Dendritic cell treated with granulocyte-macrophage colony-stimulating factor and Interleukin-4, amounts not matched to agents 40 ng/mL and 50 ng/mL, for 4 days (primary cell): ENCODE results near the gene TRIM2.

Source experiments
- H3K27ac Mint-ChIP-seq: one replicate; pipeline ENCODE4 v1.8.0; 2022; ENCODE audit warnings: mild to moderate bottlenecking, mixed read lengths
- H3K27me3 Mint-ChIP-seq: one replicate; pipeline ENCODE4 v1.8.0; 2022; ENCODE audit warnings: mild to moderate bottlenecking, mixed read lengths
- H3K36me3 Mint-ChIP-seq: one replicate; pipeline ENCODE4 v1.8.0; 2022; ENCODE audit warnings: low read depth, mixed read lengths
- H3K4me1 Mint-ChIP-seq: one replicate; pipeline ENCODE4 v1.8.0; 2022; ENCODE audit warnings: low read depth, mixed read lengths
- H3K4me3 Mint-ChIP-seq: one replicate; pipeline ENCODE4 v1.8.0; 2022; ENCODE audit warnings: mild to moderate bottlenecking, moderate library complexity, mixed read lengths
- H3K9me3 Mint-ChIP-seq: one replicate; pipeline ENCODE4 v1.8.0; 2022; ENCODE audit warnings: mixed read lengths
- intact Hi-C: fragments of 100-400 bp; cut with micrococcal nuclease; formaldehyde crosslinking; loops from one replicate; pipeline ENCODE4 v1.15.0; 2022

The TRIM2 gene

GRCh38 chr4:153366486-153366885 lies 162.2 kb downstream of the TRIM2 start:
- H3K36me3 Mint-ChIP-seq: peaks cover 10% of the 10 kb centered on the region
- no peaks in the 10 kb centered on the region for H3K27me3 Mint-ChIP-seq
- intact Hi-C loops: no loop called here
- H3K4me3 Mint-ChIP-seq: no peak overlapping the region
- no peaks in the 10 kb centered on the region for H3K9me3 Mint-ChIP-seq
- peaks cover 28% of the 10 kb centered on the region for H3K4me1 Mint-ChIP-seq
- no peak overlapping the region for H3K27ac Mint-ChIP-seq

GRCh38 chr4:153367092-153367491 lies 162.8 kb downstream of the TRIM2 start:
- H3K4me3 Mint-ChIP-seq: no peak overlapping the region
- peak overlapping the region; percentile 15 for H3K27ac Mint-ChIP-seq
- H3K4me1 Mint-ChIP-seq: peaks cover 28% of the 10 kb centered on the region
- intact Hi-C loops: no loop called here
- H3K36me3 Mint-ChIP-seq: peaks cover 14% of the 10 kb centered on the region
- H3K27me3 Mint-ChIP-seq: no peaks in the 10 kb centered on the region
- no peaks in the 10 kb centered on the region for H3K9me3 Mint-ChIP-seq

- H3K27me3 Mint-ChIP-seq: no peaks in the 10 kb centered on the region
- intact Hi-C loops: no loop called here
- H3K27ac Mint-ChIP-seq: no peak overlapping the region
- no peak overlapping the region for H3K4me3 Mint-ChIP-seq
- H3K9me3 Mint-ChIP-seq: no peaks in the 10 kb centered on the region
- peaks cover 28% of the 10 kb centered on the region for H3K4me1 Mint-ChIP-seq
- peaks cover 14% of the 10 kb centered on the region for H3K36me3 Mint-ChIP-seq
Measured at GRCh38 chr4:153369021-153369420, 164.8 kb downstream of the TRIM2 start.

GRCh38 chr4:153371701-153372234 lies 167.5 kb downstream of the TRIM2 start:
- H3K4me3 Mint-ChIP-seq: no peak overlapping the region
- H3K27me3 Mint-ChIP-seq: no peaks in the 10 kb centered on the region
- peaks cover 8% of the 10 kb centered on the region for H3K4me1 Mint-ChIP-seq
- intact Hi-C loops: no loop called here
- no peaks in the 10 kb centered on the region for H3K9me3 Mint-ChIP-seq
- no peak overlapping the region for H3K27ac Mint-ChIP-seq
- H3K36me3 Mint-ChIP-seq: peaks cover 14% of the 10 kb centered on the region

- intact Hi-C loops: no loop called here
- Mint-ChIP-seq H3K4me1 (no peaks in the 10 kb centered on the region), H3K9me3 (no peaks in the 10 kb centered on the region), H3K27ac (no peak overlapping the region), H3K4me3 (no peak overlapping the region), H3K36me3 (peaks cover 14% of the 10 kb centered on the region), H3K27me3 (no peaks in the 10 kb centered on the region)
Measured at GRCh38 chr4:153372967-153373562, 168.8 kb downstream of the TRIM2 start.

- Mint-ChIP-seq H3K27ac (no peak overlapping the region), H3K9me3 (no peaks in the 10 kb centered on the region), H3K27me3 (no peaks in the 10 kb centered on the region), H3K4me3 (no peak overlapping the region), H3K36me3 (peaks cover 14% of the 10 kb centered on the region), H3K4me1 (no peaks in the 10 kb centered on the region)
- intact Hi-C loops: no loop called here
Measured at GRCh38 chr4:153374442-153374841, 170.2 kb downstream of the TRIM2 start.

GRCh38 chr4:153375303-153375702 lies 171.1 kb downstream of the TRIM2 start:
- H3K9me3 Mint-ChIP-seq: no peaks in the 10 kb centered on the region
- no peaks in the 10 kb centered on the region for H3K4me1 Mint-ChIP-seq
- no peaks in the 10 kb centered on the region for H3K27me3 Mint-ChIP-seq
- intact Hi-C loops: no loop called here
- no peak overlapping the region for H3K27ac Mint-ChIP-seq
- H3K4me3 Mint-ChIP-seq: no peak overlapping the region
- peaks cover 10% of the 10 kb centered on the region for H3K36me3 Mint-ChIP-seq

GRCh38 chr4:153383131-153383530 lies 178.9 kb downstream of the TRIM2 start:
- no peaks in the 10 kb centered on the region for H3K9me3 Mint-ChIP-seq
- intact Hi-C loops: no loop called here
- no peaks in the 10 kb centered on the region for H3K4me1 Mint-ChIP-seq
- H3K27me3 Mint-ChIP-seq: no peaks in the 10 kb centered on the region
- H3K4me3 Mint-ChIP-seq: no peak overlapping the region
- no peaks in the 10 kb centered on the region for H3K36me3 Mint-ChIP-seq
- no peak overlapping the region for H3K27ac Mint-ChIP-seq

- Mint-ChIP-seq H3K4me3 (no peak overlapping the region), H3K36me3 (no peaks in the 10 kb centered on the region), H3K9me3 (no peaks in the 10 kb centered on the region), H3K27me3 (no peaks in the 10 kb centered on the region), H3K27ac (no peak overlapping the region), H3K4me1 (no peaks in the 10 kb centered on the region)
- intact Hi-C loops: no loop called here
Measured at GRCh38 chr4:153384160-153384559, 179.9 kb downstream of the TRIM2 start.

- Mint-ChIP-seq H3K36me3 (no peaks in the 10 kb centered on the region), H3K9me3 (no peaks in the 10 kb centered on the region), H3K27ac (no peak overlapping the region), H3K4me3 (no peak overlapping the region), H3K4me1 (no peaks in the 10 kb centered on the region), H3K27me3 (no peaks in the 10 kb centered on the region)
- intact Hi-C loops: no loop called here
Measured at GRCh38 chr4:153385784-153386183, 181.5 kb downstream of the TRIM2 start.

- no peaks in the 10 kb centered on the region for H3K4me1 Mint-ChIP-seq
- H3K27me3 Mint-ChIP-seq: no peaks in the 10 kb centered on the region
- H3K36me3 Mint-ChIP-seq: no peaks in the 10 kb centered on the region
- no peak overlapping the region for H3K27ac Mint-ChIP-seq
- no peaks in the 10 kb centered on the region for H3K9me3 Mint-ChIP-seq
- intact Hi-C loops: no loop called here
- no peak overlapping the region for H3K4me3 Mint-ChIP-seq
Measured at GRCh38 chr4:153387981-153388380, 183.7 kb downstream of the TRIM2 start.
